GM19324 (cell line): Measurements from ENCODE around the gene BPIFA1.

Source experiments
- ATAC-seq: cut with Tn5 transposase; IDR thresholded peaks from one replicate; pipeline ENCODE4 v1.9.1; 2021; ENCODE audit warnings: mild to moderate bottlenecking, moderate library complexity; ENCODE audit not compliant: unreplicated experiment, low FRiP score

The BPIFA1 gene

DNA sequence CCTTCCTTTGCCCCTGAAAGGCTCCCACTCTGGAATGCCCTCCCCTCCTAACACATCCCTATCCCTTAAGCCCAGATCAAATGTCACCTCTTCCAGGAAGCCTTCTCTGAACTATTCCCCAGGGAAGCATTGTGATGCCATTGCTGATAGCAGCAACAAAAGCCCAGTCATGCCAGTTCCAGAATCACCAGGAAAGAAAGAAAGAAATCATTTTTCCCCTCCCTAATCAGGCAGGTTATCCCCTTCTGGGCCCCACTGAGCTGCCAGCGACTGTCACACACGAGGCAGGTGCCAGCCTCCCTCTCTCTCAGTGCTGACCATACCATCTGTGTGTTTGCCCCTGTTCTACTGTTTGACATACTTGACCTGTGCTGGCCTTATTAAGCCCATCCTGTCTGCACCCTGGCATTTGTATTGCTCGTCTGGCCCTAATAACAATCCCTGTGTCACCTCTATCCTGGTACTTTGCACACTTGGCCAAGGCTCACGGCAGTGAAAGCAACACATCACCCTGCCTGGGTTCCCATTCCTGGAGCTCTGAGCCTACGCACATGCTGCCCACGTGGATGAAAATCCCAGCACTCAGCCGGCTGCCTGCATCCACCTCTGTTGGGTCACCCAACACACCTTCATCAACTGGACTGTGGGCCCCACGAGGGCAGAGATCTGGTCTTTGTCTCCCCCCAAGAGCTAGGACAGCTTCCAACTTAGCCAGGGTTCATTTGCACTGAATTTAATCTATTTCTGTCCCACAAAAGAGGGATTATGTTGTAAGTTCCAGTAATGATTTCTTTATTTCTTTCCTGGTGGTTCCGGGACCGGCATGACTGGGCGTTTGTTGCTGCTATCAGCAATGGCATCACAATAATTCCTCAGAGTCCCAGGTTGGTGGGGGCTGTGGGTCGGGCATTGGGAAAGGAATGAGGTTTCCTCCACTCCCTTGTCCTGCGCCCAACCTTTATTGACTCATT is 42.0 kb downstream of the BPIFA1 start:
- no peak for ATAC-seq

DNA sequence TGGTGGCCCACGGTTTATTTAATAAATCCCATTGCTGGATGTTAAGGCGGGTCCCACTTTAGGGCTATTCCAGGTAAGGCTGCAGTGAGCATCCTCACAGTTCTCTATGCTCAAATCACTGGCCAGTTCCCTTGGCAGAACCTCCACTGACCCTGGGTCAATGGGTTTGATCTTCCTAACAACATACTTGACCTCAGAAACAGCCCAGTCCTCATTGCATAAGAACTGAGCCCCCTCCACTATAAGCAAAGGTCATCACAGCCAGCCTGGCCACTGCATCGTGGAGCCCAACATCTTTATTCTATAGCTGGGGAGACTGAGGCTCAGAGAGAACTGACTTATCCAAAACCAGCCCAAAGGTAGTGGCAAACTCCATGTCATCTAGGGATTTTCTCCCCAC is 42.9 kb downstream of the BPIFA1 start:
- no peak for ATAC-seq

DNA sequence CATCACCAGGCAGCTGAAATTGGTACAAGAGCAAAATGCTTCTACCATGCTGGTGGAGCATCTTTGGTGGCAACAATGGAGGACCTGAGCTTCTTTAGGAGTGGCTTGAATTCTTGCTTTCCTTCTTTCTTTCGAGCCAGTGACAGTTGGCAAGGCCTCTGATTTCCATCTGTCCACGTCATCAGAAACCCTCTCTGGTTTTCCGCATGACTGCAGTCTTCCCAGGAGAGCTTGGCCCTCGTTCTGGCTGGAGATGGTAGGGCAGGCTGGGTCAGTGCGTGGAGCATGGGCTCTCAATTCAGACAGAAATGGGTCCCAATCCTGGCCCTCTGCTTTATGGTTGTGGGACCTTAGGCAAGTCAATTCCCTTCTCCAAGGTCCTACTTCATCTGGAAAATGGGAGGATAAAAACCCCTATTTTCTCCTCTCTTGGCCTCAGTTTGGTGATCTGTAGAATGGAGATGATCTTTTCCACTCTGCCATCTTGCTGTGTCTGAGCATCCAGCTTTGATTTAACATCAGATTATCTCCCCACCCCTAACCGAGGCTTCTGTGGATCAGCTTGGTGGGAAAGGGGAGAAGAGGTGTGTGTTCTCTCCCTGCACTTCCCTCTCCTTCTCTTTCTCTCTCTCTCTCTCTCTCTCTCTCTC is 43.6 kb downstream of the BPIFA1 start:
- ATAC-seq, result no peak

DNA sequence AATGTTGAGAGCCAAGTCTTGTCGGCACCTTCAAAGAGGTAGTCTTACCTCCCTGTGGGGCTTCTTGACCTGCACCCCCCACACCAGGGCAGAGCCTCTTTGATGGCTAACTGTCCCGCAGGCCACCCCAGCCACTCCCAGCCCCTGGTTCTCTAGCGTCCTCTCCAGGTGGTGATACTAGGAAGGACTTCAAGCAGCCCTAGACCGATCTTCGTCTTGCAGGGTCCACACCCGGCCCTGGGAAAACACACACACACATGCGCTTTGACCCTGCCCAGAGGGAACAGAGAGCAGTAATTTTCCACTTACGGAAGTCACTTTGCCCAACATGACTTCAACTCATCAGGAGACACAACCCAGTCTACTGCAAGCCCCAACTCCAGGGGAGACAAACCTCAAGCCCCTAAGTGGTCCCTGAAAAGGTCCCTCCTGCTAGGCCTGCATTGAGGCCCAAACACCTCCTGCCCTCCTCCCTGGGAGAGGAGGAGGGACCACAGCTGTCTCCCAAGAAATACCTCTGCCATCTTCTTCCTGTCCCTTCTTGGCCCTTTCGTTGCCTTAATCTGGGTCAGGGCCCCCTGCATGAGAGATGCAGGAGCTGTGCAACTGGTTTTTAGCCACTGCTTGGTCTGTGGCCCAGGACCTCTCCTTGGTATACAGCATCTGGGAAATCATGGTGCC is 44.3 kb downstream of the BPIFA1 start:
- no peak for ATAC-seq

GRCh38 chr20:33280775-33281174 is 45.0 kb downstream of the BPIFA1 start:
- ATAC-seq, result no peak

GRCh38 chr20:33281550-33282146 is 45.9 kb downstream of the BPIFA1 start:
- ATAC-seq, result no peak

GRCh38 chr20:33282196-33282934 is 46.6 kb downstream of the BPIFA1 start:
- ATAC-seq, result no peak

- no peak for ATAC-seq
Measured at GRCh38 chr20:33282991-33283555, 47.3 kb downstream of the BPIFA1 start, which contains the start of gene BPIFB1. Gene BPIFB1 (plus strand): TSS chr20:33283214. CDS start chr20:33286074, 2,860 bp downstream.

DNA sequence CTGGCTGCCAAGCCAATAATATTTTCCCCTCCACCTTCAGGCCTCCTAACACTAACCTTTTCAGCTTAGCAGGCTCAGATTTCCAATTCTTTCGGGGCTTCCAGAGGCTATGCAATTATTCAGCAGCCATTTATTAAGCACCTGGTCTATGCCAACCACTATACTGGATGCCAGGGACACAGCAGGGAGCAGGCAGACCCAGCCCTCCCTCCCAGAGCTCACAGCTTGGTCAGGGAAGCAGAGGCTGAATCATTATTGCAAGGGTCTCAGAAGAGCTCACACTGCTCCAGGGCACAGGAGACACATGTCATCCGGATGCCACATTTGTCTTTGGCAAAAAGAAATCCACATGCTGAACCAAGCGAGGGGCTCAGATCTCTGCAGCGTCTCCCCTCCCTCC is 48.5 kb downstream of the BPIFA1 start:
- no peak for ATAC-seq

DNA sequence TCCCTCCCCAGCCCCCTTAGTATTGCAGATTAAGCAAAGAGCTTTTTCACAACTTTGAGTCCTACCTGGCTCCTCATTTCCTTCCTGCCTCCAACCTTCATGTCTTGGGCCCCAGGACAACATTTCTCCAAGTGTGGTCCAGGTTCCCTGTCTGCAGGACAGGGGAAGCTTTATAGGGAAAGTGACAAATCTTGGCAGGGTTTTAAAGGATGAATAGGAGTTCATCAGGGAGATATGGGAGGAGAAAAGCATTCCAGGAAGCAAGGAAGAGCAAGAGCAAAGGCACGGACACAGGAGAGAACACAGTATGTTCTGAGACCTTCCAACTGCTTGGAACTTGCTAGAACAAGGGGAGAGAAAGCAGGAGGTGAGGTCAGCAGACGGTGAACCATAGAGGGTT is 49.1 kb downstream of the BPIFA1 start:
- ATAC-seq, result no peak

DNA sequence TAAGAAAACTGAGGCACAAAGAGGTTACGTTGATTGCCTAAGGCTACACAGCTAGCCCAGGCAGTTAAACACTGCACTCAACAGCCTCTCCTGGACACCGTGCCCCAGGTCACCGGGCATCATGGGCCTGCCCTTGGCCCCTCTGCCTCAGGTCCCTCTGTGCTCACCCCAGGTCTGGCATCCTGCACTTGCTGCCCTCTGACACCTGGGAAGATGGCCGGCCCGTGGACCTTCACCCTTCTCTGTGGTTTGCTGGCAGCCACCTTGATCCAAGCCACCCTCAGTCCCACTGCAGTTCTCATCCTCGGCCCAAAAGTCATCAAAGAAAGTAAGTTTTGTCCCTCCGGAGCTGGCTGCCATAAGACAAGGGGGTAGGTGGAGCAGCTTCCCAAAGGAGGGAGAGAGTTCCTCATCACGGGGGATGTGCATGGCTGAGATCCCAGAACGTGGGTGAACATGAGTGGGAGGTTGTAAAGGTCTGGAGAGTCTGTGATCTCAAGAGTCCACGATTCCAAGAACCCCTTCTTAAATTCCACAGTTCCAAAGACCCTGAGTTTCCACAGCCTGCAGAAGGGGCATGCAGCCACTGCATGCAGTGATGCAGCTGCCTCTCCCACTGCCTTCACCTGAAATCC is 50.2 kb downstream of the BPIFA1 start:
- no peak for ATAC-seq

DNA sequence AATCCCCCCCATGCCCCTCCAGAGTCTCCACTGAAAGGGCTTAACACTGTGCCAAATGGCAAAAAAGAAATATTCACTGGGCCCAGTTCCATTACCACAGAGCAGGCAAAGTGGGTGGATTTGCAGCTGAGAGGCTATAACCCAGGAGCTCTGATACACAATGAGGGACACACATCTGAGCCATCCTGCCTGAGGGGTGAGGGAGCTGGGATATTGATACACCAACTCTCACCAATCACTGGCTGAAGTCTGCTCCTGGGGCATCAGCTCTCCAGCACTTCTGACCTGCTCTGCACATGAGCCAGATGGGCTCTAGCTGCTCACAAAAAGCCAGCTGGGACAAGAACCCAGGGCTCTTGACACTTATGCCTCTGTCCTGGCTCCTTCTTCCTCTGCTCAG is 52.1 kb downstream of the BPIFA1 start:
- no peak for ATAC-seq

DNA sequence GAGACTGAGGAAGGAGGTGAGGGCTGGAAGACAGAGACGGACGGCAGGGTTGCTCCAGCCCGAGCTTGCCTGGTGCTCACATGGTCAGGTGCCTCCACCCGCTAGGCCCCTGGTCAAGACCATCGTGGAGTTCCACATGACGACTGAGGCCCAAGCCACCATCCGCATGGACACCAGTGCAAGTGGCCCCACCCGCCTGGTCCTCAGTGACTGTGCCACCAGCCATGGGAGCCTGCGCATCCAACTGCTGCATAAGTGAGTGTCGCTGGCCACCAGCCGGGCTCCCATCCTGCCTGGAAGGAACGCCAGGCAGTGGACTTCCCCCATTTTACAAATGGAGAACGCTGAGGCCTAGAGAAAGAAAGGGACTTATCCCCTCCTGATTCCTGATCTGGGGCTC is 55.1 kb downstream of the BPIFA1 start:
- ATAC-seq, result no peak

GRCh38 chr20:33291416-33291815 is 55.6 kb downstream of the BPIFA1 start:
- ATAC-seq, result no peak

DNA sequence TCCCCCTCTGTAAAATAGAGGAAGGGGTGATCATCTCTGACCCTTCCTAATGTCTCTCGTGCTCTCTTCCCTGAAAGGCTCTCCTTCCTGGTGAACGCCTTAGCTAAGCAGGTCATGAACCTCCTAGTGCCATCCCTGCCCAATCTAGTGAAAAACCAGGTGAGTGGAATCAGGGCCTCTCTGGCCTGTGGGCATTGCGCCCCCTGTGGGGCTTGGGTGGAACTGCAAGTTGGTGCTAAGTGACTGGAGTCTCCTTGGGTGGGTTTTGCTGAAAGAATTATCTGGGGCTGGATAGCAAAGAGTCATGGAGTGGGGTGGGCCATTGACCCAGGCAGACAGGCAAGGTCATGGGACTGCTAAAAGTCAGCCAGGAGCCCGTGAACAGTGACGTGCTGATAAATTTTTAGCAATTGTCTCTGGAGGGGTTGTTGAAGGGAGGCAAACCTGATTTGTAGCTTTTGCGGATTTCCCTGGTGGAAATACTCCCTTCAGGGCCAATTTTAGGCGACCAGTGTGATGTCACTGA is 56.1 kb downstream of the BPIFA1 start:
- no peak for ATAC-seq
